ENCODE data around the gene KLF6. TPM values are rescaled to one million over a fixed set of nuclear protein-coding genes. Genes with fewer than 3 reads are reported as not detected.
A peak's percentile ranks its signal among the peaks of the same experiment; 100 is the strongest.

The KLF6 gene
- total and polyA plus RNA-seq, 5 experiments from 2014 or later = 106 to 294 (median 147) TPM

GRCh38 chr10:3769556-3769955 is 15.5 kb downstream of the KLF6 start:
- H3K27me3 Mint-ChIP-seq = no peaks in the 10 kb centered on the region
- H3K27ac Mint-ChIP-seq = no peak overlapping the region
- H3K4me1 Mint-ChIP-seq = peaks cover 8 to 33% (median 14%) of the 10 kb centered on the region in 4 donors
- no peaks in the 10 kb centered on the region for H3K9me3 Mint-ChIP-seq
- ATAC-seq (no peak), DNase-seq (no peak)
- POLR2A ChIA-PET = no interaction called here
- no peak overlapping the region for H3K4me3 Mint-ChIP-seq
- peaks cover 0 to 3% (median 0%) of the 10 kb centered on the region in 3 donors for H3K36me3 Mint-ChIP-seq

DNA sequence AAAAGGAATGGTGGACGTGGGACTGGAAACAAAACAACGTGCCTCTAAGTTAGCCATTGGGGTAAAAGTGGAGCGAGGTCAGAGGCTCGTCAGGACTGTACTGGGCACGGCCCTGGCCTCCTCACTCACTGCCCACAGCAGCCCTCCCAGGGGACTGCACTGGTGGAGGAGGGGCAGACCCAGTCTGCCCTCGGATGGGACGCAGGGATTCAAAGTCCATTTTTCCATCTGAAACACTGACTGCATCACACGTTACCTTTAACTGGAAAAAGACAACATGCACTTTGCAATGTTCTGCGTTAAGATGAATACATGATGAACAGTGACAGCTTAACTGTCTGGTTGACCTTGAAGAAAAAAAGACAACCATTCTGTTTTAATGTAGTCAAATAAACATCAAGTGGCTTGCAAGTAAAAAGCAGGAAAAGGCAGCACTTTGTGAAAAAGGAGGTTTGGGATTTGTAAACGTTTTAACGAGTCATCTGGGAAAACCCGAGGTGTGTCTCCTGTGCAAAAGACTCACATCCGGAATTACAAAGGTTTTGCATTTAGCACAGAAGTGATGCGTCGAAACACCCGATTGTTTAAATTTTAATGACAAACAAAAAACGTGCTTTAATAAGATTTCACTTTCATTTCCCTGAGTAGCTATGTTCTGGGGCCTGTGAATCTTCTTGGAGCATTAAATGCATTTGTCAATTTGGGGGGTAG is 18.8 kb downstream of the KLF6 start:
- peaks cover 11 to 61% (median 19%) of the 10 kb centered on the region in 4 donors for H3K4me1 Mint-ChIP-seq
- H3K27me3 Mint-ChIP-seq = peaks cover 0 to 9% (median 0%) of the 10 kb centered on the region in 5 donors

DNA sequence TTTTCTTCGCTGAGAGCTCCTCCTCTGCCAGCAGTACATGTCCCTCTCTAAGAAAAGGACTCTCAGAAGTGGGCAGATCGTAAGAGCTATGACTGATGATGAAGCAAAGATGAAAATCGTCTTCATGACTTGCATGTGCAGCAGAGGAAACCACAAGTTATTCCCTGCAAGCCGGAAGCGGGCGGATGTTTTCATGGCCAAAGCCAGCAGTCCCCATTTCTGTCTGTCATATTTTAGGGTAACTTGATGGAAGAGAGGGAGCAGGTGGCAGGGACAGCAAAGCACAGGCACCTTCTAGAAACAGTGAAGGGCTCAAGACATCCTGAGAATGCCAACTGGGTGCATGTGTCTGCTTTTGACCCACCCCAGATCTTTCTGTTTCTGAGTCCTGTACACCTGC is 19.9 kb downstream of the KLF6 start:
- Mint-ChIP-seq H3K27me3 (peaks cover 0 to 19% (median 3%) of the 10 kb centered on the region in 5 donors), H3K36me3 (no peaks in the 10 kb centered on the region)

More for the DNA sequence above, 18.8 kb downstream of the KLF6 start:
- Mint-ChIP-seq H3K9me3 (no peaks in the 10 kb centered on the region), H3K4me3 (peak overlapping the region in 1 of 10 donors; percentile 30), H3K36me3 (no peaks in the 10 kb centered on the region), H3K27ac (peak overlapping the region in 2 of 10 donors; percentile 6 to 83)
- DNase-seq = no peak
- POLR2A ChIA-PET = interaction anchor here (2.4 to 5.7 kb wide), 2 partner anchors 17 to 19 kb away, joined by 8 to 34 read pairs; partner anchors contain the start of gene KLF6
- no peak for ATAC-seq

DNA sequence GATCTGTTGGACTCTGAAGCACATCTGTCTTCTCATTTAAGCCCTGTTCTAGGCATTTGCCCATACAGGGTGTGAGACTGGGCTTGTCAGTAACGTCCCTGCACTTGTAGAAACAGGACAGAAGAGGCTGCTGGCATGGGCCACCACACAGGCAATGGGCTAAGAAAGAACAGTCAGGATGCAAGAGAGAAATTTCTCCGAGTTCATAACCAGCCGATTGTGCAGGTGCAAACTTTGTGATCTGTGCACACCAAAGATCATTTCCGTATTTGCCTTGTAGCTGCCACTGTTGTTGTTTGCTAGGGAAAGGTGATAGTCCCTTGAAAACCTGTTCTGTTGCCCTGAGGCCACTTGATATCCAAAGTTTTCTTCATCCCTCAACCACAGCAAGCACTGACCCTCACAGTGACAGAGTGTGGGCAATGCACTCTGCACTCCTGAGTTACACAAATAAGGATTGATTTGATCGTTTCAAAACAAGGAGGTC is 20.3 kb downstream of the KLF6 start:
- Mint-ChIP-seq H3K36me3 (no peaks in the 10 kb centered on the region), H3K4me1 (peaks cover 13 to 68% (median 23%) of the 10 kb centered on the region in 4 donors), H3K4me3 (peak overlapping the region; percentile 52 to 82 (median 63)), H3K27me3 (peaks cover 0 to 21% (median 3%) of the 10 kb centered on the region in 5 donors), H3K27ac (peak overlapping the region in 9 of 10 donors; percentile 23 to 83 (median 68)), H3K9me3 (no peaks in the 10 kb centered on the region)
- ATAC-seq (peak; percentile 24 to 52), DNase-seq (peak in 1 of 10 donors; percentile 22)
- POLR2A ChIA-PET = interaction anchor here (0.5 to 5.7 kb wide), 6 partner anchors 10 to 1807 kb away, joined by 3 to 34 read pairs (median 5); partner anchors contain the start of gene KLF6

More for the DNA sequence above, 19.9 kb downstream of the KLF6 start:
- ATAC-seq (peak; percentile 70 to 77), DNase-seq (peak in 1 of 10 donors; percentile 29)
- POLR2A ChIA-PET = interaction anchor here (0.5 to 5.7 kb wide), 6 partner anchors 9 to 1808 kb away, joined by 3 to 34 read pairs (median 5); partner anchors contain the start of gene KLF6
- H3K9me3 Mint-ChIP-seq = no peaks in the 10 kb centered on the region
- H3K27ac Mint-ChIP-seq = peak overlapping the region in 6 of 10 donors; percentile 58 to 83 (median 68)
- H3K4me1 Mint-ChIP-seq = peaks cover 13 to 71% (median 24%) of the 10 kb centered on the region in 4 donors
- peak overlapping the region; percentile 52 to 82 (median 63) for H3K4me3 Mint-ChIP-seq

DNA sequence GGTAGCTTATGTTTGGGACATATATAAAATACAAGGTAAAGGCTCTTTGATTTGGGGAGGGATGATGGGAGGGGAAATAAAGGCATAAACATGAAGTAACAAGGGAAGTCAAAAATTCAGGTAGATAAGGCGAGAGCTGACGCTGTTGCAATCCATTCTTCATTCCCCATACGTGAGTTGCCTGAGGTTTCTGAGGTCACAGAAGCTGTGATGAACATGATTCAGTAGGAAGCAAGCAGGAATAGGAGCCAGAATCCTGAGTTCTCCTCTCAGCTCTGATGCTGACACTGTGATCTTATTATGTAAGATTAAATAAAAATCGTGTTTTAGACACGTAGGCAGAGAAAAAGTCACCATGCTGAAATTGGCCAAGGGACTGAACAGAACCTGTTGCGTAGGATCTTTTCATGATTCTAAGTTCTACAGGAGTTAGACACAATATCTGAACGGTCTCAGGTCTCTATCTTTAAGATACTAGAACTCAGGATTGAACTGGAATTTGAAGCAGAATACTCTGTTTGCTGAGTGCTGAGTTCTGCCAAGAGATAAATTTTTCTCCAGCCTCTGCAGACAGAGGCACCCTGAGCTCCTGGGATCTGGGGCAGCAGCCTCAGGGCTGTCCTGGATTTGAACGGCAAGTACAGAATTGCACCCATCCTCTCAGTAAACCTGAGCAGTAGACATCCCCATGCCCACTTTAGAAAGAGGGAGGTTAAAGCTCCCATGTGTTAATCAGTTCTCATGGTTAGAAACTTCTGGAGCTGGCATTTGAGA is 21.0 kb downstream of the KLF6 start:
- Mint-ChIP-seq H3K4me3 (peak overlapping the region in 9 of 10 donors; percentile 56 to 82 (median 65)), H3K36me3 (no peaks in the 10 kb centered on the region), H3K27ac (peak overlapping the region in 7 of 10 donors; percentile 38 to 83 (median 62)), H3K9me3 (no peaks in the 10 kb centered on the region), H3K4me1 (peaks cover 13 to 72% (median 25%) of the 10 kb centered on the region in 4 donors), H3K27me3 (peaks cover 0 to 28% (median 3%) of the 10 kb centered on the region in 5 donors)
- no peak for DNase-seq
- ATAC-seq = no peak
- POLR2A ChIA-PET = interaction anchor here (1.6 to 5.7 kb wide), 3 partner anchors 10 to 21 kb away, joined by 6 to 34 read pairs (median 8); partner anchors contain the start of gene KLF6

- Mint-ChIP-seq H3K9me3 (no peaks in the 10 kb centered on the region), H3K4me1 (peaks cover 13 to 75% (median 26%) of the 10 kb centered on the region in 4 donors), H3K27me3 (peaks cover 0 to 29% (median 9%) of the 10 kb centered on the region in 5 donors), H3K4me3 (no peak overlapping the region), H3K27ac (peak overlapping the region in 1 of 10 donors; percentile 81), H3K36me3 (no peaks in the 10 kb centered on the region)
- POLR2A ChIA-PET = interaction anchor here (5.7 kb wide), 1 partner anchor 22 kb away, joined by 34 read pairs; the partner anchor contains the start of gene KLF6
- DNase-seq (no peak), ATAC-seq (no peak)
These were observed 22.0 kb downstream of the KLF6 start for GRCh38 chr10:3763035-3763456.

- H3K9me3 Mint-ChIP-seq = no peaks in the 10 kb centered on the region
- peaks cover 0 to 29% (median 12%) of the 10 kb centered on the region in 5 donors for H3K27me3 Mint-ChIP-seq
- DNase-seq = no peak
- peaks cover 13 to 83% (median 29%) of the 10 kb centered on the region in 4 donors for H3K4me1 Mint-ChIP-seq
- H3K36me3 Mint-ChIP-seq = no peaks in the 10 kb centered on the region
- no peak for ATAC-seq
- POLR2A ChIA-PET = interaction anchor here (1.3 to 5.7 kb wide), 2 partner anchors 13 to 23 kb away, joined by 3 to 34 read pairs; partner anchors contain the start of gene KLF6
- peak overlapping the region in 1 of 10 donors; percentile 58 for H3K27ac Mint-ChIP-seq
- H3K4me3 Mint-ChIP-seq = no peak overlapping the region
These were observed 22.7 kb downstream of the KLF6 start for GRCh38 chr10:3762309-3762708.

DNA sequence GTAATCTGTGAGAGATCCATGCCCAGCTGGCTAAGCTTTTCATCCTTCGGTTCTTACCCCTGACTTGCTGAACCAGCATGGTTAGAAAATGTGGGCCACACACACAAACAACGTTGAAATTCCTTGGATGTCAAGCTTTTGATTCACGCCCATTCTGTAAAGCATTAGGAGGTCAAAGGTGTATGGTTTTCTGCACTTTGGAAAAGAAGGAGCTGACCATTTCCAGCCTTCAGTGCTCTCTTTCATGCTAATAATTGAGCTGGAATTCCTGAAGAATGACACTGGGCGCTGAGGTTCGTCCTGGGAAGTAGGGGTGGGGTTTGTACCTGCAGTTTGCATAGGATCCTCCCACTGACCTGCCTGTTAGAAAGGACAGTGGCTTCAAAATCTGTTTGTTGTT is 23.1 kb downstream of the KLF6 start:
- H3K27ac Mint-ChIP-seq = peak overlapping the region in 1 of 10 donors; percentile 58
- no peaks in the 10 kb centered on the region for H3K36me3 Mint-ChIP-seq
- POLR2A ChIA-PET = interaction anchor here (1.1 to 5.7 kb wide), 3 partner anchors 11 to 24 kb away, joined by 3 to 34 read pairs (median 3); partner anchors contain the start of gene KLF6
- peaks cover 0 to 29% (median 12%) of the 10 kb centered on the region in 5 donors for H3K27me3 Mint-ChIP-seq
- H3K4me1 Mint-ChIP-seq = peaks cover 13 to 87% (median 31%) of the 10 kb centered on the region in 4 donors
- no peak overlapping the region for H3K4me3 Mint-ChIP-seq
- ATAC-seq (no peak), DNase-seq (no peak)
- H3K9me3 Mint-ChIP-seq = no peaks in the 10 kb centered on the region

DNA sequence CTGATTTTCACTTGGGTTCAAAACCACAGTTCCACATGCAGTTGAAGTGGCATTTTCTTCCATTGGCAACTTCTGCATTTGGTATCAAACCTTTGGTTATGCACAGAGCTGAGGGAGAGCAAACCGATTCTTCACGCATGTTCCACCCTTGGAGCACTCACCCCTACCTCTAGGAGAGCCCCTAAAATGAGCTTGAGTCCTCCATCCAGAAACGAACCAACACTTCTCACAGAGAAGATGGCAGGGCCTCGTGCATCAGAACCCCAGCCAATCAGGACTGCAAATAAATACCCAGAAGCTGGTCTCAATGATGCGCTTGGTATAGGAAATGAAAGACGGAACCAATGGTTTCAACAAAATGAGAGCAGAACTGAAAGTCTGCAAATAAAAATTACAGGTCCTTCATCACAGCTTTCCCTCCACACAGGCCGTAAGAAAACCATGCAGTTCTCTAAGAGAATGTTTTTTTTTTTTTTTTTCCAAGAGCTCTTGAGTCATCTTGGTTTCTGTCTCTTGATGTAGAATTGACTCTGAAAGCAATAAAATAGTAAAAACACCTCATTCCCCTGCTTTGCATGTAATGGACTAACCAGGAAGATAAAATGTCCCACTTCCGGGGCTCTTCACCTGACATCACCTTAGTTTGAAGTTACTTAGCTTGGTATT is 23.9 kb downstream of the KLF6 start:
- Mint-ChIP-seq H3K9me3 (no peaks in the 10 kb centered on the region), H3K4me1 (peaks cover 14 to 87% (median 31%) of the 10 kb centered on the region in 4 donors), H3K4me3 (no peak overlapping the region), H3K36me3 (no peaks in the 10 kb centered on the region), H3K27me3 (peaks cover 0 to 29% (median 12%) of the 10 kb centered on the region in 5 donors), H3K27ac (peak overlapping the region in 2 of 10 donors; percentile 57 to 84)
- ATAC-seq (no peak), DNase-seq (no peak)
- POLR2A ChIA-PET = interaction anchor here (1.1 to 5.7 kb wide), 3 partner anchors 11 to 24 kb away, joined by 3 to 34 read pairs (median 3); partner anchors contain the start of gene KLF6

GRCh38 chr10:3760083-3760482 is 24.9 kb downstream of the KLF6 start:
- H3K27me3 Mint-ChIP-seq = peaks cover 0 to 29% (median 12%) of the 10 kb centered on the region in 5 donors
- POLR2A ChIA-PET = no interaction called here
- no peak overlapping the region for H3K4me3 Mint-ChIP-seq
- H3K36me3 Mint-ChIP-seq = no peaks in the 10 kb centered on the region
- H3K9me3 Mint-ChIP-seq = no peaks in the 10 kb centered on the region
- ATAC-seq (no peak), DNase-seq (no peak)
- H3K4me1 Mint-ChIP-seq = peaks cover 11 to 84% (median 24%) of the 10 kb centered on the region in 4 donors
- H3K27ac Mint-ChIP-seq = no peak overlapping the region

DNA sequence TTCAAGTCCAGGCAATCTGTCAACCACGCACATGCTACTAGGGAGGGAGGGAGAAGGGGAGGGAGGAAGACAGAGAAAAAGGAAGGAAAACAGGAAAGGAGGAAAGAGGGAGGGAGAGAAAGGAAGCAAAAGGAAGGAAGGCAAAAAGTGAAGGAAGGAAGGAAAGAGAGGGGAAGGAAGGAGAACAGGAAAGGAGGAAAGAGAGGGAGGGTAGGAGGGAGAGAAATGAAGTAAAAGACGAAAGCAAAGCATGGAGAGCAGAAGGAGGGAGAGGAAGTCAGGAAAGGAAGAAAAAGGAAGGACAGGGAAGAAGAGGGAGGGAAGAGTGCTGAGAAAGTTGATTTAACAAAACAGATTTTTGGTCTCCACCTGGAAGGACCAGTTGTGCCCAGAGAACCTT is 25.6 kb downstream of the KLF6 start:
- Mint-ChIP-seq H3K4me1 (peaks cover 5 to 81% (median 17%) of the 10 kb centered on the region in 4 donors), H3K9me3 (no peaks in the 10 kb centered on the region), H3K36me3 (no peaks in the 10 kb centered on the region), H3K4me3 (no peak overlapping the region), H3K27me3 (peaks cover 0 to 29% (median 12%) of the 10 kb centered on the region in 5 donors), H3K27ac (peak overlapping the region in 1 of 10 donors; percentile 88)
- POLR2A ChIA-PET = no interaction called here
- DNase-seq (no peak), ATAC-seq (no peak)

Measured in naive thymus-derived CD8-positive, alpha-beta T cell (primary cell).